Left lung (tissue), 10 donors: ENCODE measurements around the gene ZNF124. TPM values are rescaled to one million over a fixed set of nuclear protein-coding genes. Genes with fewer than 3 reads are reported as not detected.
A peak's percentile ranks its signal among the peaks of the same experiment; 100 is the strongest.

Experiments used
- ATAC-seq: fragments of 200-7000 bp; cut with Tn5 transposase; one replicate; pipeline ENCODE4 v1.9.1; 2020; ENCODE audit warnings: moderate library complexity
- DNase-seq, 4 donors: peaks; one replicate each; pipeline ENCODE4 v3.0.0-alpha.2; 2013 to 2020
- H3K27ac ChIP-seq, 2 donors: fragments of 200-600 bp; sonication (generic) in 1 of 2; one replicate each; pipeline versions ENCODE4 v1.5.0 to v1.8.0; 2020 to 2021
- H3K27me3 ChIP-seq, 2 donors: fragments of 200-600 bp; sonication (generic) in 1 of 2; one replicate each; pipeline versions ENCODE4 v1.5.0 to v1.8.0; 2020 to 2021
- H3K36me3 ChIP-seq, 2 donors: fragments of 200-600 bp; sonication (generic) in 1 of 2; one replicate each; pipeline versions ENCODE4 v1.5.0 to v1.8.0; 2020 to 2021
- H3K4me1 ChIP-seq, 2 donors: fragments of 200-600 bp; one replicate each; pipeline ENCODE4 v1.8.0; 2021
- H3K4me3 ChIP-seq, 2 donors: fragments of 200-600 bp; sonication (generic) in 1 of 2; one replicate each; pipeline versions ENCODE4 v1.5.0 to v1.8.0; 2020 to 2021; ENCODE audit warnings: mild to moderate bottlenecking in 1 of 2
- H3K9me3 ChIP-seq, 2 donors: fragments of 200-600 bp; sonication (generic) in 1 of 2; one replicate each; pipeline versions ENCODE4 v1.5.0 to v1.8.0; 2020 to 2021
- intact Hi-C, 2 donors: fragments of 100-400 bp; cut with DNase I; formaldehyde crosslinking; loops; one replicate each; pipeline versions ENCODE4 v1.11.2 to v1.14.2; 2022
- polyA plus RNA-seq, 6 donors: library from polyadenylated mRNA; unstranded; fragments of 120-200 nt; gene quantifications; one replicate each; pipeline ENCODE4 v1.2.1, GENCODE V29; 2013; ENCODE audit not compliant: insufficient read length in 6 of 6
- total RNA-seq, 2 donors: library from RNA; stranded (reverse); fragmentation: NEBNext Ultra II Directional; extraction: Animal tissue kit (Norgen Biotek cat#: 25700); gene quantifications; one replicate each; pipeline ENCODE4 v1.2.1, GENCODE V29; 2021
- TF ChIP-seq, protein P1 (sequence below), 2 donors: fragments of 200-600 bp; sonication (generic) in 1 of 2; IDR thresholded peaks; one replicate each; pipeline versions ENCODE4 v1.5.0 to v1.8.0; 2021; ENCODE audit warnings: antibody characterized with exemption in 2 of 2
- donor health status: DM: no; HTN: yes; CAD: no.
- donor health status: DM: no; HTN: no; CAD: no.

The ZNF124 gene
- total and polyA plus RNA-seq, 8 donors: 16.3 to 26.5 (median 18.0) TPM

DNA sequence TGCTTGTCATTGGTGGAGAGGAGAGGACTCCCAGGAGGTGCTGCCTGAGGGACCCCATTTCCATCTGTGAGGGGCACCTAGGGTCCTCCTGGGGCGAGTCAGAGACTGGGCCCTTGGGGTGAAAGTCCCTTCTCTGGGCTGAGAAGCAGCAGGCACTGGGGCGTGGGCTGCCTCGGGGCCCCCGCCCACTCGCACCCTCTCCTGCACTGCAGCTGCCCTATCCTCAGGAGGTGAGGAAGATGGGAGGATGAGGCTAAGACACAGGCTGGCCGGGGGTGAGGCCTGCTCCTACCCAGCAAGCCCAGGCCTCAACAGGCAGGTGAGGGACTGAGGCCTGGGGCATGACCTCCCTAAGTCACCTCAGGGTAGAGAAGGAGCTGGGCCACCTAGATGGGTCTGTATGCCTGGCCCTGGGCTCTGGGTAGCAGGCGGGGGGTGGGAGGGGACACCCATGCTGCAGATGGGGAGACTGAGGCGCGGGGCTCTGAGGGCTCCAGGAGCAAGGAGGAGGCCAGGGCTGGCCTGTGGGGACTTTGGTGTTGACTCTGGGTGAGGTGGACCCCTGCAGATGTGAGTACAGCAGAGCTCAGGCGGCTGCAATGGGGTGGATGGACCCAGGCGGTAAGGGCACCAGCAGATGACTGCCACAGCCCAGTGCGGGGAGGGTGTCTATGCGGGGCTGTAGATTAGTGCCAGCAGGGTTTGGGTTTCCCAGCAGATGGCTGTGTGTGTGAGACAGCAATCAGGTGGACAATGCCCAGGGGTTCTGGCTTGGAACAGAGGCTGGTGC, 57.3 kb downstream of the ZNF124 start:
- Histone ChIP-seq H3K36me3 (no peaks in the 10 kb centered on the region), H3K4me1 (peaks cover 6 to 25% of the 10 kb centered on the region in 2 donors), H3K4me3 (no peak overlapping the region), H3K9me3 (no peaks in the 10 kb centered on the region), H3K27ac (no peak overlapping the region), H3K27me3 (peaks cover 0 to 40% of the 10 kb centered on the region in 2 donors)
- no peak for ATAC-seq
- TF ChIP-seq, protein P1, sequence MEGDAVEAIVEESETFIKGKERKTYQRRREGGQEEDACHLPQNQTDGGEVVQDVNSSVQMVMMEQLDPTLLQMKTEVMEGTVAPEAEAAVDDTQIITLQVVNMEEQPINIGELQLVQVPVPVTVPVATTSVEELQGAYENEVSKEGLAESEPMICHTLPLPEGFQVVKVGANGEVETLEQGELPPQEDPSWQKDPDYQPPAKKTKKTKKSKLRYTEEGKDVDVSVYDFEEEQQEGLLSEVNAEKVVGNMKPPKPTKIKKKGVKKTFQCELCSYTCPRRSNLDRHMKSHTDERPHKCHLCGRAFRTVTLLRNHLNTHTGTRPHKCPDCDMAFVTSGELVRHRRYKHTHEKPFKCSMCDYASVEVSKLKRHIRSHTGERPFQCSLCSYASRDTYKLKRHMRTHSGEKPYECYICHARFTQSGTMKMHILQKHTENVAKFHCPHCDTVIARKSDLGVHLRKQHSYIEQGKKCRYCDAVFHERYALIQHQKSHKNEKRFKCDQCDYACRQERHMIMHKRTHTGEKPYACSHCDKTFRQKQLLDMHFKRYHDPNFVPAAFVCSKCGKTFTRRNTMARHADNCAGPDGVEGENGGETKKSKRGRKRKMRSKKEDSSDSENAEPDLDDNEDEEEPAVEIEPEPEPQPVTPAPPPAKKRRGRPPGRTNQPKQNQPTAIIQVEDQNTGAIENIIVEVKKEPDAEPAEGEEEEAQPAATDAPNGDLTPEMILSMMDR (IDR thresholded peaks at IDR 0.05): no peak
- intact Hi-C loops: no loop called here
- DNase-seq: no peak

DNA sequence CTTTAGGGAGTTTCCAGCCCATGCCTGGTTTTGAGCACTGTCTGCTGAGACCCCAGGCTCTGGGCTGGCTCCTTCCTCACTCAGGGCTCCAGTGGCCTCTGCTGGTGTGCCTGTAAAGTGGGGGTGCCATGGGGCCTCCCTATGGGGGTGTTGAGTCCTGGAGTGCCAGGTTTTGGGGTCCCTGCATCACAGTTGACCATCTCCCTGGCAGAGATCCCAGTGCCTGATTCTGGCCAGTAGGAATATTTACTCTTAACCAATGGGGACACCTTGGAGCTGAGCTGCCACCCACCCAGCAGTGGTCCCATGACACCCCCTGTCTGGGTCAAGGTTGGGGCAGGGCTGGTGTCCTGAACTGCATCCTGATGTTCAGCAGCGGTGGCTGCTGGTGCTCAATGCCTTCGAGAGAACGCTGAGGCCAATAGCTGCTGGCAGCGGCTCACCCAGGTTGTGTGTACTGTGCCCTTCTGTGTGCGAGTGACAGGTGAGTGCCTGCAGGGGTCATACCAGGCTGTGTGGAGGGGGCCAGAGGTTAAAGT, 58.0 kb downstream of the ZNF124 start:
- Histone ChIP-seq H3K4me3 (no peak overlapping the region), H3K4me1 (peaks cover 6 to 25% of the 10 kb centered on the region in 2 donors), H3K9me3 (no peaks in the 10 kb centered on the region), H3K27me3 (peaks cover 0 to 45% of the 10 kb centered on the region in 2 donors), H3K36me3 (no peaks in the 10 kb centered on the region), H3K27ac (no peak overlapping the region)
- TF ChIP-seq, protein P1 (IDR thresholded peaks at IDR 0.05): no peak
- intact Hi-C loops: no loop called here
- no peak for DNase-seq
- ATAC-seq: no peak

DNA sequence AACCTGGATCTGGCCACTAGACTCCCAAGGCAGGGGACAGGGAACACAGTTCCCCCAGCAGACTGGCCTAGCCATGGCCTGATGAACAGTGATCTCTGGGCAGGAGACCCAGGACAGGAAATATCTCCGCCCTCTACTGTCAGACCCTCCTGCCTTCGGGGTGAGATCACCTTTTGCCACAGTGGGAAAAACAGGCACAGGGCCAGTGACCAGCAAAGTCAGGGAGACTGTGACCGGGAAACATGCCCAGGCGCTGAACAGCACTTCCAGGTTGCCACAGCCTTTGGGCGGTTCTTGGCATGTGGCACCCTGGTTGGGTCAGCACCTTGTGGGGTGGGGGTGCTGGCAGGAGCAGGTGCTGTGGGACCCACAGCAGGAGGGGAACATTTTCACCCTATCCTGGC, 58.7 kb downstream of the ZNF124 start:
- H3K4me3 ChIP-seq: no peak overlapping the region
- H3K9me3 ChIP-seq: no peaks in the 10 kb centered on the region
- intact Hi-C loops: no loop called here
- H3K27me3 ChIP-seq: peaks cover 0 to 47% of the 10 kb centered on the region in 2 donors
- peak; percentile 8 for ATAC-seq
- H3K4me1 ChIP-seq: peaks cover 6 to 25% of the 10 kb centered on the region in 2 donors
- no peak overlapping the region for H3K27ac ChIP-seq
- no peak for DNase-seq
- no peaks in the 10 kb centered on the region for H3K36me3 ChIP-seq
- TF ChIP-seq, protein P1 (IDR thresholded peaks at IDR 0.05): no peak

DNA sequence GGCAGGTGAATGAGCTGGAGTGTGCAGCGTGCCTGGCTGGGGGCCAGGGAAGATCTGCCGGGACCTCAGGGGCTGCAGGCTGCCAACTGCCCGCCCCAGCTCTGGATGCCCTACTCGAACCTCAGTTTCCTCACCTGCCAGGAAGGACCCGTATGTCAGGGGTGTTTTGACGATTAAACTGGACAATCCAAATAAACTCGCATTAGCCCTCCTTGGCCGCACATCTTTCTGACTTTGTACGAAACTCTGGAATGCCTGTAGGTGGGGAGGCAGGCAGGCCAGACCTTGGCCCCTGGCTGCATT, 59.4 kb downstream of the ZNF124 start:
- TF ChIP-seq, protein P1 (IDR thresholded peaks at IDR 0.05): no peak
- Histone ChIP-seq H3K4me3 (peak overlapping the region; percentile 64 to 65), H3K36me3 (no peaks in the 10 kb centered on the region), H3K27me3 (peaks cover 0 to 47% of the 10 kb centered on the region in 2 donors), H3K9me3 (no peaks in the 10 kb centered on the region), H3K4me1 (peaks cover 6 to 25% of the 10 kb centered on the region in 2 donors), H3K27ac (peak overlapping the region in 1 of 2 donors; percentile 78)
- ATAC-seq (no peak), DNase-seq (no peak)
- intact Hi-C loops: no loop called here

DNA sequence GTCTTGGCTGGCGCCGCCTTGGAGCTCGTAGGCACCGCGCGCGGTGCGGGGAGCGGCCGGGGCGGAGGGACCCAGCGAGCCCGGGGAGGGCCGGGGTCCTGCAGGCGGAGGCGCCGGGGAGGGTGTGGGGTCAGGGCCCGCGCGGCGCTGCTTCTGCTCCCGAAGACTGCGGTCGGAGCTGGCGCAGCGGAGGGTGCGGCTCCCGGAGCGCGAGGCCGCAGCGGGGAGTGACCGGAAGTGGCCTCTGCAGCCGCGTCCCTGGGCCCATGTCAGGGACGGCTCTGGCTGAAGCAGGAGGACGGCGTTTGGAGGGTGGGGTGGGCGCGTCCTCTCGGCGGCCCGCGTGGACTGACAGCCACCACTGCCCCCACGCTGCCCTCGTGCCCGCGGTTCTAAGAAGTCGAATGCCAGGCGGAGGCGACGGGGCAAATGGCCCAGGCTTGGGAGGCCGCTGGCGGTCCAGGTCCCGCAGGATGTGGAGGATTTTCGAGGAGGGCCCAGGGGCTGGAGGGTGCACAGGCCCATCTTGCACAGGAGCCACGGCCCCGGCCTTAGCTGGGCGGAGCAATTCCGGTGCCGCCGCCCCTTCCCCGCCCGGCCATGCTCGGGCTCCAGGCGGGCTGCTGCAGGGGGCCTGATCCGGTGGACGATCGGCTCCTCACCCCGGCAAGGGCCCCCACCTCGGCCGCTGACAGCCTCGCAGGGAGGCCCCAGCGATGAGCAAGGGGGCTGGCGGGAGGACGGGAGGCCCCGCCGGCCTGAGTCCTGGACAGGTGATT, 59.9 kb downstream of the ZNF124 start:
- ATAC-seq: peak; percentile 94
- Histone ChIP-seq H3K9me3 (no peaks in the 10 kb centered on the region), H3K4me3 (peak overlapping the region; percentile 64 to 65), H3K4me1 (peaks cover 6 to 25% of the 10 kb centered on the region in 2 donors), H3K27ac (peak overlapping the region; percentile 65 to 78), H3K27me3 (peaks cover 0 to 47% of the 10 kb centered on the region in 2 donors), H3K36me3 (no peaks in the 10 kb centered on the region)
- TF ChIP-seq, protein P1 (IDR thresholded peaks at IDR 0.05): no peak
- intact Hi-C loops: no loop called here
- peak; percentile 59 to 94 (median 73) for DNase-seq
